Thymus (tissue), 11 donors: Measurements from ENCODE around the gene LRRFIP1. TPM values are rescaled to one million over a fixed set of nuclear protein-coding genes. Genes with fewer than 3 reads are reported as not detected.

Experiments
- DNase-seq, 9 donors: peaks; one replicate each; pipeline ENCODE4 v3.0.0-alpha.2; 2013; ENCODE audit warnings: low spot score in 9 of 9, low read depth in 6 of 9, missing footprints in 1 of 9
- H3K27ac ChIP-seq, 2 donors: one replicate each; pipeline ENCODE4 v1.5.1; 2013; ENCODE audit warnings: control low read depth in 1 of 2, low read depth in 1 of 2, low read length in 1 of 2, mild to moderate bottlenecking in 1 of 2, moderate library complexity in 1 of 2
- H3K27me3 ChIP-seq, 2 donors: one replicate each; pipeline ENCODE4 v1.5.1; 2013; ENCODE audit warnings: low read length in 1 of 2; ENCODE audit not compliant: control insufficient read depth in 2 of 2, insufficient read depth in 1 of 2
- H3K36me3 ChIP-seq, 2 donors: one replicate each; pipeline ENCODE4 v1.5.1; 2013; ENCODE audit warnings: low read length in 1 of 2, mild to moderate bottlenecking in 1 of 2, moderate library complexity in 1 of 2; ENCODE audit not compliant: control insufficient read depth in 2 of 2, insufficient read depth in 2 of 2
- H3K4me1 ChIP-seq, 2 donors: one replicate each; pipeline ENCODE4 v1.5.1; 2013; ENCODE audit warnings: low read length in 2 of 2; ENCODE audit not compliant: control insufficient read depth in 2 of 2, insufficient read depth in 2 of 2
- H3K4me3 ChIP-seq, 2 donors: one replicate each; pipeline ENCODE4 v1.5.1; 2013; ENCODE audit warnings: low read length in 2 of 2, control low read depth in 1 of 2, mild to moderate bottlenecking in 1 of 2
- H3K9me3 ChIP-seq, 2 donors: one replicate each; pipeline ENCODE4 v1.5.1; 2013; ENCODE audit warnings: low read length in 1 of 2, mild to moderate bottlenecking in 1 of 2; ENCODE audit not compliant: control insufficient read depth in 2 of 2, insufficient read depth in 1 of 2
- WGBS: extraction: QIAGEN DNeasy Blood & Tissue Kit; methylation state at CpG from one replicate; pipeline ENCODE4 v1.1.7; 2013; 5-methylcytosine and 5-hydroxymethylcytosine counted together
- polyA plus RNA-seq: library from polyadenylated mRNA; stranded (reverse); fragments of 200-250 nt; gene quantifications from one replicate; pipeline ENCODE4 v1.2.3, GENCODE V29; 2013
- total RNA-seq: library from RNA; stranded (reverse); fragments of 120-200 nt; gene quantifications from one replicate; pipeline ENCODE4 v1.2.4, GENCODE V29; 2013
- donor health status: healthy.

Gene LRRFIP1
- total and polyA plus RNA-seq, 2 donors = 31.0 to 62.6 TPM

- no peaks in the 10 kb centered on the region for H3K4me1 ChIP-seq
- H3K4me3 ChIP-seq = no peak overlapping the region
- no peak for DNase-seq
- no peaks in the 10 kb centered on the region for H3K36me3 ChIP-seq
- H3K27ac ChIP-seq = no peak overlapping the region
- H3K9me3 ChIP-seq = no peaks in the 10 kb centered on the region
- H3K27me3 ChIP-seq = peaks cover 13 to 36% of the 10 kb centered on the region in 2 donors
- 91% methylated on average over 10 of the region's 10 CpGs for WGBS
Measured at GRCh38 chr2:237633061-237633561, 5.7 kb downstream of the LRRFIP1 start.

- H3K36me3 ChIP-seq = no peaks in the 10 kb centered on the region
- no peaks in the 10 kb centered on the region for H3K9me3 ChIP-seq
- no peaks in the 10 kb centered on the region for H3K4me1 ChIP-seq
- no peak overlapping the region for H3K4me3 ChIP-seq
- H3K27ac ChIP-seq = no peak overlapping the region
- H3K27me3 ChIP-seq = peaks cover 0 to 8% of the 10 kb centered on the region in 2 donors
- no peak for DNase-seq
- WGBS = 84% methylated on average over 1 of the region's 1 CpG
Measured at GRCh38 chr2:237636578-237636977, 9.2 kb downstream of the LRRFIP1 start.

- peaks cover 0 to 7% of the 10 kb centered on the region in 2 donors for H3K9me3 ChIP-seq
- WGBS = 72% methylated on average over 3 of the region's 3 CpGs
- H3K4me1 ChIP-seq = no peaks in the 10 kb centered on the region
- DNase-seq = no peak
- H3K27ac ChIP-seq = no peak overlapping the region
- no peaks in the 10 kb centered on the region for H3K36me3 ChIP-seq
- no peak overlapping the region for H3K4me3 ChIP-seq
- peaks cover 0 to 3% of the 10 kb centered on the region in 2 donors for H3K27me3 ChIP-seq
Measured at GRCh38 chr2:237637429-237638135, 10.2 kb downstream of the LRRFIP1 start.

- WGBS = 91% methylated on average over 8 of the region's 8 CpGs
- Histone ChIP-seq H3K4me3 (no peak overlapping the region), H3K4me1 (no peaks in the 10 kb centered on the region), H3K27ac (no peak overlapping the region), H3K27me3 (no peaks in the 10 kb centered on the region), H3K9me3 (peaks cover 0 to 7% of the 10 kb centered on the region in 2 donors), H3K36me3 (no peaks in the 10 kb centered on the region)
- no peak for DNase-seq
Measured at GRCh38 chr2:237638176-237638575, 10.8 kb downstream of the LRRFIP1 start.

- peaks cover 0 to 7% of the 10 kb centered on the region in 2 donors for H3K9me3 ChIP-seq
- H3K4me1 ChIP-seq = no peaks in the 10 kb centered on the region
- no peaks in the 10 kb centered on the region for H3K36me3 ChIP-seq
- no peak overlapping the region for H3K4me3 ChIP-seq
- WGBS = 78% methylated on average over 11 of the region's 11 CpGs
- H3K27ac ChIP-seq = no peak overlapping the region
- no peak for DNase-seq
- H3K27me3 ChIP-seq = no peaks in the 10 kb centered on the region
Measured at GRCh38 chr2:237639052-237639835, 11.9 kb downstream of the LRRFIP1 start.

- Histone ChIP-seq H3K4me1 (no peaks in the 10 kb centered on the region), H3K36me3 (no peaks in the 10 kb centered on the region), H3K9me3 (peaks cover 0 to 7% of the 10 kb centered on the region in 2 donors), H3K27ac (no peak overlapping the region), H3K4me3 (no peak overlapping the region), H3K27me3 (peaks cover 0 to under 1% of the 10 kb centered on the region in 2 donors)
- WGBS = 90% methylated on average over 6 of the region's 6 CpGs
- no peak for DNase-seq
Measured at GRCh38 chr2:237639836-237640220, 12.4 kb downstream of the LRRFIP1 start.

DNA sequence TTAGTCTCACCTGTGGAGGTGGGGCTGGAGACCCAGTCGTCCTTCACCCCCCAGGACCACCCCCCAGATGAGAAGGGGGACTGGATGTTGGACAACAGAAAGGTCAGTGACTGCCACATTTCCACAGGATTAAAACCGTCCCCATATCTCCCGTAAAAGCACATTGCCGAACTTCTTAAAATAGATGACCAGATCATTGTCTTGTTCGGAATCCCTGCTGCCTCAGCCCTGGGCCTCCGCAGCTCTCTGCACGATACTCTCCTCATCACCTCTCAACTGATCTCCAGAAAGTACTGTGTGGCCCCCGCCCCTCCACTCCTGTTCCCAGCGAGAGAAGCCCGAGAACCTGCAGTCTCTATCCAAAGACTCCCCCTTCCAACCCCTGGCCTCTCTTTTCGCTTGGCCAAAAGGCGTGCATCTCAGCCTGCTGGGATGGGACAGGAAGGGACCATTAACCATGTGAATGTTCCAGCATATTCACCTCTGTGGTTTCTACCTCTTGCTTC is 13.2 kb downstream of the LRRFIP1 start:
- no peak for DNase-seq
- H3K4me1 ChIP-seq = no peaks in the 10 kb centered on the region
- H3K9me3 ChIP-seq = peaks cover 0 to 7% of the 10 kb centered on the region in 2 donors
- H3K36me3 ChIP-seq = no peaks in the 10 kb centered on the region
- 98% methylated on average over 12 of the region's 12 CpGs for WGBS
- H3K4me3 ChIP-seq = no peak overlapping the region
- peaks cover 0 to 6% of the 10 kb centered on the region in 2 donors for H3K27me3 ChIP-seq
- no peak overlapping the region for H3K27ac ChIP-seq

- H3K27me3 ChIP-seq = peaks cover 0 to 6% of the 10 kb centered on the region in 2 donors
- H3K36me3 ChIP-seq = no peaks in the 10 kb centered on the region
- H3K4me1 ChIP-seq = no peaks in the 10 kb centered on the region
- 97% methylated on average over 12 of the region's 12 CpGs for WGBS
- DNase-seq = no peak
- H3K27ac ChIP-seq = no peak overlapping the region
- H3K4me3 ChIP-seq = no peak overlapping the region
- H3K9me3 ChIP-seq = peaks cover 0 to 7% of the 10 kb centered on the region in 2 donors
Measured at GRCh38 chr2:237642038-237642734, 14.8 kb downstream of the LRRFIP1 start.
